ENCODE data around the gene CHMP4A.
A peak's percentile ranks its signal among the peaks of the same experiment; 100 is the strongest.

Gene CHMP4A

DNA sequence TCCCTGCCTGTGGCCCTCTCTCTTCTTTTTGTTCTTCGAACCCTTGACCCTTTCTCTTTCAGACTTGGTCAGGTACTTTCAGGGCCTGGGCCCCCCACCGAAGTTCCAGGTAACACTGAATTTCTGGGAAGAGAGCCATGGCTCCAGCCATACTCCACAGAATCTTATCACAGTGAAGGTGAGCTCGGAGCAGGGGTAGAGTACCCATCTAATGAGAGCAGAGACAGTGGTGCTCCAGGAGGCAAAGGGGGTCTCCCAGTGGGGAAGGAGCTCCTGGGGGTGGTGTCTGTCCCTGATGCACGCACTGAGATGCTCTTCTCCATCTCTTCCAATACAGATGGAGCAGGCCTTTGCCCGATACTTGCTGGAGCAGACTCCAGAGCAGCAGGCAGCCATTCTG, 47.5 kb downstream of the CHMP4A start:
- no peak for DNase-seq (ENCODE audit: low read depth, low spot score)
- in situ Hi-C loops (cut with HindIII; ENCODE audit: low sequenced_read_pairs), result no loop called here
- TF ChIP-seq, protein P1, sequence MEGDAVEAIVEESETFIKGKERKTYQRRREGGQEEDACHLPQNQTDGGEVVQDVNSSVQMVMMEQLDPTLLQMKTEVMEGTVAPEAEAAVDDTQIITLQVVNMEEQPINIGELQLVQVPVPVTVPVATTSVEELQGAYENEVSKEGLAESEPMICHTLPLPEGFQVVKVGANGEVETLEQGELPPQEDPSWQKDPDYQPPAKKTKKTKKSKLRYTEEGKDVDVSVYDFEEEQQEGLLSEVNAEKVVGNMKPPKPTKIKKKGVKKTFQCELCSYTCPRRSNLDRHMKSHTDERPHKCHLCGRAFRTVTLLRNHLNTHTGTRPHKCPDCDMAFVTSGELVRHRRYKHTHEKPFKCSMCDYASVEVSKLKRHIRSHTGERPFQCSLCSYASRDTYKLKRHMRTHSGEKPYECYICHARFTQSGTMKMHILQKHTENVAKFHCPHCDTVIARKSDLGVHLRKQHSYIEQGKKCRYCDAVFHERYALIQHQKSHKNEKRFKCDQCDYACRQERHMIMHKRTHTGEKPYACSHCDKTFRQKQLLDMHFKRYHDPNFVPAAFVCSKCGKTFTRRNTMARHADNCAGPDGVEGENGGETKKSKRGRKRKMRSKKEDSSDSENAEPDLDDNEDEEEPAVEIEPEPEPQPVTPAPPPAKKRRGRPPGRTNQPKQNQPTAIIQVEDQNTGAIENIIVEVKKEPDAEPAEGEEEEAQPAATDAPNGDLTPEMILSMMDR (IDR thresholded peaks at IDR 0.05; ENCODE audit: low read depth, low read length), result no peak
- H3K4me3 ChIP-seq (ENCODE audit: low read depth, low read length), result no peak overlapping the region

DNA sequence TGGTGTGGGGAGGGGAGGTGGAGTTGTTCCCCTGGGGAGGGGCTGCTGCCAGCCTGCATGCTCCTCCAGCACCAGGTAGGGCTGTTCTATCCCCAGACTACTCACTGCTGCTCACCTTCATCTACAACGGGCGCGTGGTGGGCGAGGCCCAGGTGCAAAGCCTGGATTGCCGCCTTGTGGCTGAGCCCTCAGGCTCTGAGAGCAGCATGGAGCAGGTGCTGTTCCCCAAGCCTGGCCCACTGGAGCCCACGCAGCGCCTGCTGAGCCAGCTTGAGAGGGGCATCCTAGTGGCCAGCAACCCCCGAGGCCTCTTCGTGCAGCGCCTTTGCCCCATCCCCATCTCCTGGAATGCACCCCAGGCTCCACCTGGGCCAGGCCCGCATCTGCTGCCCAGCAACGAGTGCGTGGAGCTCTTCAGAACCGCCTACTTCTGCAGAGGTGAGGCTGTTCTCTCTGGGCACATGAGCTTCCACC, 48.7 kb downstream of the CHMP4A start:
- DNase-seq (ENCODE audit: low read depth, low spot score), result no peak
- H3K4me3 ChIP-seq (ENCODE audit: low read depth, low read length), result no peak overlapping the region
- TF ChIP-seq, protein P1 (IDR thresholded peaks at IDR 0.05; ENCODE audit: low read depth, low read length), result no peak
- in situ Hi-C loops (cut with HindIII; ENCODE audit: low sequenced_read_pairs), result no loop called here

DNA sequence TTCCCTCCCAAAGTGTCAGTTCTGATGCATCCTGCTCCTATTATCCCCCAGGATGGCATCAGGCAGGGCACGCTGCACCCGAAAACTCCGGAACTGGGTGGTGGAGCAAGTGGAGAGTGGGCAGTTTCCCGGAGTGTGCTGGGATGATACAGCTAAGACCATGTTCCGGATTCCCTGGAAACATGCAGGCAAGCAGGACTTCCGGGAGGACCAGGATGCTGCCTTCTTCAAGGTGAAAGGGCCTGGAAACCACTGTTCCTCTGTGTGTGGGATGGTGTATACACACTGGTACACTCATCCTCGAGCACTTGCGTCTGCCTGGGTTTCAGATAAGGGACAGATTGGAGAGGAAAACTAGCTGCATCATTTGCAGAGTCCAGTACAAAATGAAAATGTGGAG, 51.2 kb downstream of the CHMP4A start:
- TF ChIP-seq, protein P1 (IDR thresholded peaks at IDR 0.05; ENCODE audit: low read depth, low read length), result no peak
- no peak for DNase-seq (ENCODE audit: low read depth, low spot score)
- H3K4me3 ChIP-seq (ENCODE audit: low read depth, low read length), result peak overlapping the region; percentile 72
- in situ Hi-C loops (cut with HindIII; ENCODE audit: low sequenced_read_pairs), result no loop called here

GRCh38 chr14:24160850-24161804, 52.2 kb downstream of the CHMP4A start, which contains the start of gene IRF9:
Gene IRF9 (plus strand): TSS chr14:24161265. CDS start chr14:24162145, 880 bp downstream.
- H3K4me3 ChIP-seq (ENCODE audit: low read depth, low read length), result peak within 1 kb of the TSS; percentile 72
- in situ Hi-C loops (cut with HindIII; ENCODE audit: low sequenced_read_pairs), result no loop called here
- TF ChIP-seq, protein P1 (IDR thresholded peaks at IDR 0.05; ENCODE audit: low read depth, low read length), result peak; percentile 90
- DNase-seq (ENCODE audit: low read depth, low spot score), result peak; percentile 93

DNA sequence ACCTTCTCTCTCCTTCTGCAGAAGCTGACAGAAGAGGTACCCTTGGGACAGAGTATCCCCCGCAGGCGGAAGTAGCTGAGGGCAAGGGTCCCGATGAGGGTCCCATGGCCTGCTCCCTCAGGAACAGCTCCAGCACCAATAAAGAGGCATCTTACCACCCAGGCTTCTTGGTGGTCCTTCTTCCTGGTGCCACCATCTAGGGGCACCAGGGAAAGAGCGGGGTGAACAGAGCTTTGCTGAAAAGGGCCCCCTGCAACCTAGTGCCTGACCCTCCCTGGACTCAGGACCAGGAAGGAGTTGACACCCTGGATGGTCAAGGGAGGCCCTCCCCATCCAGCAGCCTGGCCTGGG, 52.8 kb downstream of the CHMP4A start:
- DNase-seq (ENCODE audit: low read depth, low spot score), result no peak
- H3K4me3 ChIP-seq (ENCODE audit: low read depth, low read length), result no peak overlapping the region
- TF ChIP-seq, protein P1 (IDR thresholded peaks at IDR 0.05; ENCODE audit: low read depth, low read length), result no peak
- in situ Hi-C loops (cut with HindIII; ENCODE audit: low sequenced_read_pairs), result no loop called here

DNA sequence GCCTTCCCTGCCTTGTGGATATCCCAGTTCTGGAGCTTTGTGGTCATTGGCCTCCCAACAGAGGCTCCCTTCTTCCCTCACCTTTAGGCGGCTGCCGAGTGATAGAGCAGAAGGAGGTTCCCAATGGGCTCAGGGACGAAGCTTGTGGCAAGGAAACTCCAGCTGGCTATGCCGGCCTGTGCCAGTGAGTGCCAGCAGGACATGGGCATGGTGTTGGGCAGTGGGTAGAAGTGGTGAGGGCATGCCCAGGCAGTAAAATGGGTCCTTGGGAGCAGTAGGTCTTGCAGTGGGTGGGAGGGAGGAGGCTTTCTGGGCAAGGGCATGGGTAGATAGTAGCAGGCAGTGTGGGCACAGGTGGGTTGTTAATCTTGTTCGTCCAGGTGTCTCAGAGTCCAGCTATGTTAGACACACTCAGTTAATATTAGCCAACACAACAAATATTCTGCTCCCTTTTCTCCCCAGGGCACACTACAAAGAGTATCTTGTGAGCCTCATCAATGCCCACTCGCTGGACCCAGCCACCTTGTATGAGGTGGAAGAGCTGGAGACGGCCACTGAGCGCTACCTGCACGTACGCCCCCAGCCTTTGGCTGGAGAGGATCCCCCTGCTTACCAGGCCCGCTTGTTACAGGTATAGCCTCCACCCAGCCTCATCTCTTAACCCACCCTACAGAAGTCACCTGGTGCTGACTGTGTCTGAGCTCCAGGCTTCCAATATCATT, 53.4 kb downstream of the CHMP4A start:
- in situ Hi-C loops (cut with HindIII; ENCODE audit: low sequenced_read_pairs), result no loop called here
- TF ChIP-seq, protein P1 (IDR thresholded peaks at IDR 0.05; ENCODE audit: low read depth, low read length), result no peak
- no peak for DNase-seq (ENCODE audit: low read depth, low spot score)
- H3K4me3 ChIP-seq (ENCODE audit: low read depth, low read length), result no peak overlapping the region
